Measurements from ENCODE around the gene GRPR. TPM values are rescaled to one million over a fixed set of nuclear protein-coding genes. Genes with fewer than 3 reads are reported as not detected.

GRPR gene
- 0.77 and 0.92 TPM in 2 replicates for total RNA-seq (2014; rRNA removed; shearing (Covaris generic))
- 0.18 and 0.55 TPM in 2 replicates for polyA plus RNA-seq (2015; cell fraction: cytosol; rRNA removed)
- polyA plus RNA-seq (2015; cell fraction: nucleus; rRNA removed): 0.33 and 0.60 TPM in 2 replicates

DNA sequence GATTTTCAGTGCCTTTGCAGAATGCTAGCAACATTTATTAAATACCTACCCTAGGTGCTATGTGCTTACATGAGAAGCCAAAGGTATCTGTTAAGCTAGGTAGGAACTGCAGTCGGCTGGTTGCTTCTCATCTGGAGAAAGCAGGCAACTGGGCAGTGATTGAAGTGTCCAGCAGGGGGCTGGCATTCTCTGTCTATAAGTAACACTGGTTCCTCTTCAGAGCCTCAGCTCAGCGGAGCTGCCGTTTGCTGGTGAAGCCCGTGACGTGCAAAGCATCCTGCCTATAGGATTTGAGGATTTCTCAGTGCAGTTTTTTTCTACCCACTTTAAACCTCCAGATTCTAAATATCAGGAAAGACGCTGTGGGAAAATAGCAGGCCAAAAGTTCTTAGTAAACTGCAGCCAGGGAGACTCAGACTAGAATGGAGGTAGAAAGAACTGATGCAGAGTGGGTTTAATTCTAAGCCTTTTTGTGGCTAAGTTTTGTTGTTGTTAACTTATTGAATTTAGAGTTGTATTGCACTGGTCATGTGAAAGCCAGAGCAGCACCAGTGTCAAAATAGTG is at the start of gene GRPR:
Gene GRPR, plus strand, starts transcription at position 344 of the 565 bp plus-strand sequence. CDS start 389 bp downstream, outside the sequence.
- DNase-seq (ENCODE audit: low read depth, low spot score): peak; percentile 87
- in situ Hi-C loops (cut with HindIII; ENCODE audit: low pct_unique_long_range_greater_than_20kb, low sequenced_read_pairs): no loop called here

DNA sequence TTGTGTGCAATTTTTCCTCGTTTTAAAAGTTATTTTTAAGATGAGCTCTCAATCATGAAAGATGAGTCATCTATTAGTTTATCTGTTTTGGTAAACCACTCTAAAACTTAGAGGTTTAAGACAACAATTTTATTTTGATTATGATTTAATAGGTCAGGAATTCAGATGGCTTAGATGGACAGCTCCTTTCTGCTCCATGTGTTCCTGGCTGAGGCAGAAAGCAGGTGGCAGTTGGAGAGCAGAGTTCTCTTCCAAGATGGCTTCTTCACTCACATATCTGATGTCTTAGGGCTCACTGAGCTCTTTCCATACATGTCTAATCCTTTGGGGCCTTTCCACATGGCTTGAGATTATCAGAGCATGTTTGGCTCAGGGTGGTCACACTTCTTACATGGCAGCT is 48.3 kb upstream of the GRPR start:
- in situ Hi-C loops (cut with HindIII; ENCODE audit: low pct_unique_long_range_greater_than_20kb, low sequenced_read_pairs): no loop called here

DNA sequence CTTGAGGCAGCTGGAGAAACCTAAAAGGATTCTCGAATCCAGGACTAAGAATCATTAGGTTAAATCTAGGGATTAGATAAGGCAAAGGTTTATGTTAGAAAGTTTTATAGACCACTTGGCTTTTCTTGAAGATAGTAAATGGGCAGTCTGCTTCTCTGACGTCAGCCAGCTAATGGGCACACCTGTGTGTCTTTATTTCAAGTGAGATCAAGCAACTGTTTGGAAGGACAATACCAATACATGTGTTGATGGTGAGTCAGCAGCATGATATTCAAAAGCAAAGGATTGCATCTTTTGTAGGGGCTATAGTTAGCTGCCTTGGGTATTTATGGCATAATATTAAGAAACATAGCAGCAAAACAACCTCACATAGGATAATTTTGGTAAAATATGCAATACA is 46.5 kb upstream of the GRPR start:
- in situ Hi-C loops (cut with HindIII; ENCODE audit: low pct_unique_long_range_greater_than_20kb, low sequenced_read_pairs): no loop called here
- DNase-seq (ENCODE audit: low read depth, low spot score): no peak

More for the DNA sequence above, 48.3 kb upstream of the GRPR start:
- no peak for DNase-seq (ENCODE audit: low read depth, low spot score)

DNA sequence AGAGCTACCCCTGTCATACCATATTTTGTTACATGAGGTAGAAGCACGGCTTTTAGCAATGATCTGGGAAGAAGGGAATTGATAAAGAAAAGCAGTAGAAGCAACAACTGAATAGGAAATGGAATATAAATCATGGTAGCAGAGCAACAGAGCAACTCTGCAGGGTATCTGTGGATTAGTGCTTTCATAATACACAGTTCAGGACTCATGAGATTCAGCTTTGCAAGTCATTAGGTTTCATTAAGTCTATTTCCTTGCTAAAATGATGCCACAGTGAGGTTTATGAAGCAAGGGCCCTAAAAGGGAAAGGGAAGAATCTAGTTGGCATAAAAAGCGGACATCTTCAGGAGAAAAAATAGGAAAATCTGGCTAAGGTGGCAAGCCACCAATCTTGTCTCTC is 45.6 kb upstream of the GRPR start:
- in situ Hi-C loops (cut with HindIII; ENCODE audit: low pct_unique_long_range_greater_than_20kb, low sequenced_read_pairs): no loop called here

DNA sequence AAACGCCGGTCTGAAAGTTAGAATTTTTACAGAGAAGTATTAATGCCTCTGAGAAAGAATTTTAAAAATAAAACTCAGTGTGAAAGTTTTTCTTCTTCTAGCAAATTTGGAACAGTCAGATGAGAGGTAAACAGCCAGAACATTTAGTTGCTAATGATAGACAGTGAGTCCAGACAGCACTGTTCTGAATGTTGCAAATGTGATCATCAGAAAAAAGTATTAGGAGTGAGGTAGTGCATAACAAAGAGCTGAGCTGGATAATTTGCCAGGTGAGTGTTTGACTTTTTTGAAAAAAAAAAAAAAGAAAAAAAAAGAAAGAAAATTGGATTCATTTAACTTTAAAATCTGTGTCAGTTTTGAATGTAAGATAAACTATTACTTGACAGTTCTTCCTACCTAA is 42.0 kb upstream of the GRPR start:
- in situ Hi-C loops (cut with HindIII; ENCODE audit: low pct_unique_long_range_greater_than_20kb, low sequenced_read_pairs): no loop called here
- DNase-seq (ENCODE audit: low read depth, low spot score): no peak

More for the DNA sequence above, 45.6 kb upstream of the GRPR start:
- no peak for DNase-seq (ENCODE audit: low read depth, low spot score)

DNA sequence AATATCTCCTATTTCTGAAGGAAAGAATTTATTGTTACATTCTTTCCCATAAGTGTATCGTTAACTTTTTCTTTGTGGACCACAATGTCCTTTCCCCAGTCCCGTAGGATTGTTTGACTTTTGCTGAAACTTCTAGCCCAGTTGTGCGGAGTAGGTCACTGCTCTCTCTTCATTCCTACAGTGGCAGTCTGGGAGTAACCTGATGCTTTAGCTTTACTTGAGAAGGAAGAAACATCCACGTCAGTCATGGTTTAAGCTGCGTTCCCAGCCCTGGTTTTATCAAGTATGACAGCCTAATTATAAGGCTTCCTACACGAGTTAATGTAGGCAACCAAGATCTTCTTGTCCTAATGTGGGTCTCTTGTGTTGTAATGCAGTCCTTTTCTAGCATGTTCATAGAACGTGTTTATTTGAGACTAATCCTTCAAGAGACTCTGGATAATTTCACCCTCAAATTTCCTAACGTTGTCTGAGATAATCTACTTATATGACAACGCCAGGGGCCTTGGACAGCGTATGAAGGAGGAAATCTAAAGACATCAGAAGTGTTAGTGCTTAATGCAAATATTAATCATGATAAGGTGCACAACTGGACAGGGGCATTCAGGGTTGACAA is 40.8 kb upstream of the GRPR start:
- no peak for DNase-seq (ENCODE audit: low read depth, low spot score)
- in situ Hi-C loops (cut with HindIII; ENCODE audit: low pct_unique_long_range_greater_than_20kb, low sequenced_read_pairs): no loop called here

DNA sequence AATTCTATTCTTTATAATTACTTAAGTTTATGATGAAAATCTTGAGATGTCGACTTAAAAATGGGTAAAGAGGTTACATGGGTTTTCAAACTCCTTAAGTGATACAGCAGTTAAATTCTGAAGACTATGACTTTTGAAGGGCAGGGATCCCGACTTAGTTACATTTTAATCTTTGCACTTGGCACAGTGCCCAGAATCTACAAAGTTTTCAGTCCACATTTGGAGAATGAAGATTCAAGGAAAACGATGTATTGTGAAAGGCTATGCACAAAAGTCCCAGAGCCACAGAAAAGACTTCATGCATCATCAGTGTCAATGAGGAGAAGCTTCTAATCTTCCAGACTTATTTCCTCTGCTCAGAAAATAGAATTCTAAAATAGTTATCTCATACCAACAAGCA is 36.3 kb upstream of the GRPR start:
- in situ Hi-C loops (cut with HindIII; ENCODE audit: low pct_unique_long_range_greater_than_20kb, low sequenced_read_pairs): no loop called here
- DNase-seq (ENCODE audit: low read depth, low spot score): no peak

DNA sequence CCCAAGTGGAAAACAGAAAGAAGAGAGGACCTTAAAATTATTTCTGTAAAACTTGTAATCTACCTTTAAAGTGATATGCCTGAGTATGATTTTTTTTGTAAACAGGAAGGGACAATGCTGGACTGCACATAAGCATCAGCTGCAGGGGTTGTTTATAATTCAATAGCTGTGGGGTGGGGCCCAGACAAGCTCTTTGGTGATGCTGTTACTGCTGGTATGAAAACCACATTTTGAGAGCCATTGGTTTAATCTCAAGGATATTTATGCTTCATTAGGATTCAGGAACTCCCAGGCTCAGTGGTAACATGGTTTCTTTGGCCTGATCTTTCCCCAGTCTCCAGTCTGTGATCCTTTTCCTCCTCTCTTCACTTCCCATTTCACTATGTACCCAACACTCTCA is 34.3 kb upstream of the GRPR start:
- no peak for DNase-seq (ENCODE audit: low read depth, low spot score)
- in situ Hi-C loops (cut with HindIII; ENCODE audit: low pct_unique_long_range_greater_than_20kb, low sequenced_read_pairs): no loop called here

DNA sequence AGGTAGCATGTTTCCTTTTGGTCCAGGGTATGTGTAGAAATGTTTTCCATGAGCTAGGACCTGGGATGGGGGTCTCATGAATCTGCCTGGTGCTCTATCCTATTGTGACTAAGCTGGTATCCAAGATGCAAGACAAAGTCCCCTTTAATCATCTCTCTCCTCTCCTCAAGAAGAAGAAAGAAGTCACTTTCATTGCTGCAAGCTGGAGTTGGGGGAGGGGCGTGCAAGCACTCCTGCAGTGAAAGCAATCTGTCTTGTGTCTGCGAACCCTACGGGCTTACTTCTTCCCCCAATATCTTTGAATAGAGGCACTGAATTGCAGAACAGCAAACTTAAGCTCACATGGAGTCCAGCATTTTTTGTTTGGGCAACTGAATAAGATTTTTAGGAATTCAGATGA is 27.2 kb upstream of the GRPR start:
- no peak for DNase-seq (ENCODE audit: low read depth, low spot score)
- in situ Hi-C loops (cut with HindIII; ENCODE audit: low pct_unique_long_range_greater_than_20kb, low sequenced_read_pairs): no loop called here

DNA sequence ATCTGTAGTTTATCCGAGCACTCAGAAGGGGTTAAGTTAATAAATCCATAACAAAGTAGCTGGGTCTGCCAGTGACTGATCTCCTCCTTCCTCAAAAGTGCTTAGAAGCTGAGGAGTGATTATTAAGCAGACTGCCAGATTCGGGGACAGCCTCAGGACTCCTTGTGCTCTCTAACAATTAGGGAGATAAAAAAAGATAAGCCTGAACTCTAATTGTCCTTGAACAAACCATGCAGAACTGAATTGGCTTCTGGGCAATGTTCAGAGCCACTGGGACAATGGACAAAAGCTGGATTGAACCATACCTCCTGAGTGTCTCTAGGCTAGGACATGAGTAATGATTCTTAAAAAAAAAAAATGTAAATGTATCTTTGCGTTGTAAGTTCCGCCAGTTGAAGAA is 22.7 kb upstream of the GRPR start:
- DNase-seq (ENCODE audit: low read depth, low spot score): no peak
- in situ Hi-C loops (cut with HindIII; ENCODE audit: low pct_unique_long_range_greater_than_20kb, low sequenced_read_pairs): no loop called here

DNA sequence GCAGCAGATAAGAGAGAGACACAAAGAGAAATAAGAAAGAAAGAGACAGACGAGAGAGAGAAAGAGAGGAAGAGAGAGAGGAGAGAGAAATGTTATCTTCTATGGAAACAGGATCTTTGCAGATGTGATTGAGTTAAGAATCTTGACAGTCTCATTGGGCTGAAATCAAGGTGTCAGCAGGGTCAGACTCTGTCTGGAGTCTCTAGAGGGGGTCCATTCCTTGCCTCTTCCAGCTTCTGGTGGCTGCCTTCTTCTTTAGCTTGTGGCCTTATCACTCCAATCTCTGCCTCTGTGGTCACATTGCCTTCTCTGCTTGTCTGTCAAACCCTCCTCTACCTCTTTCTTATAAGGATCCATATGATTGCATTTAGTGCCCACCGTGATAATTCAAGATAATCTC is 21.8 kb upstream of the GRPR start:
- DNase-seq (ENCODE audit: low read depth, low spot score): no peak
- in situ Hi-C loops (cut with HindIII; ENCODE audit: low pct_unique_long_range_greater_than_20kb, low sequenced_read_pairs): no loop called here

DNA sequence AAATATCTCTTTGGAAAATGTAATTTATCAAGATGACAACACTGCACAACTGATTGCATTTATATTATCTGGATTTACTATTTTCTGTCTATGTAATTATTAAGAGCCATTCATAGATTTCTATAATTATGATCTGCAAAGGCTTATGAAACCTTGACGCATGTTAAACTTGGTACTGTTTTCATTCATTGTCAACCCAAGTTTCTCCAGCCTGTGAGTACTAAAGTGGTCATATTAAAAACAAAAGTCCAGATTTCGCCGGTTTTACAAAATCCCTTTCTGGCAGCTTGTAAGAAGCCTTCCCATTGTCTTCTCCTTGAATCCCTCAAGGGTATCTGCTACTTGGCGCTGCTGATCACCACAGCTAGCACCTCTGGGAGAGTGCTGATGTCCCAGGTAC is 19.7 kb upstream of the GRPR start:
- in situ Hi-C loops (cut with HindIII; ENCODE audit: low pct_unique_long_range_greater_than_20kb, low sequenced_read_pairs): no loop called here
- no peak for DNase-seq (ENCODE audit: low read depth, low spot score)

DNA sequence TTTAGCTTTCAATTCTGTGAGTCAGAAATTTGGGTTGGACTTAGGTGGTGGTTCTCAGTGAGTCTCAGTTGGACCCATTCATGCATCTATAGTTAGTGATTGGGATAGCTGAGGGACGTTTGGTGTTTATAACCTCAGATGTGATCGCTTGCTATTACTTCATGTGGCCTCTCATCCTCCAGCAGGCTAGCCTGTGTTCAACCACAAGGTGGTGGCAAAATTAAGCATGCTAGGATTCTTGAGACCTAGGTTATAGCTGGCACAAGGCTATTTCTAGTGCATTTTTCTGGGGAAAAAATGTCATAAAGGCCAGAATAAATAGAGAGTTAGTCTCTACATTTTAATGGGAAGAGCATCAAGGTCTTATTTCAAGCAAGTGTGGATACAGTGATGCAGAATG is 10.9 kb upstream of the GRPR start:
- no peak for DNase-seq (ENCODE audit: low read depth, low spot score)
- in situ Hi-C loops (cut with HindIII; ENCODE audit: low pct_unique_long_range_greater_than_20kb, low sequenced_read_pairs): no loop called here

DNA sequence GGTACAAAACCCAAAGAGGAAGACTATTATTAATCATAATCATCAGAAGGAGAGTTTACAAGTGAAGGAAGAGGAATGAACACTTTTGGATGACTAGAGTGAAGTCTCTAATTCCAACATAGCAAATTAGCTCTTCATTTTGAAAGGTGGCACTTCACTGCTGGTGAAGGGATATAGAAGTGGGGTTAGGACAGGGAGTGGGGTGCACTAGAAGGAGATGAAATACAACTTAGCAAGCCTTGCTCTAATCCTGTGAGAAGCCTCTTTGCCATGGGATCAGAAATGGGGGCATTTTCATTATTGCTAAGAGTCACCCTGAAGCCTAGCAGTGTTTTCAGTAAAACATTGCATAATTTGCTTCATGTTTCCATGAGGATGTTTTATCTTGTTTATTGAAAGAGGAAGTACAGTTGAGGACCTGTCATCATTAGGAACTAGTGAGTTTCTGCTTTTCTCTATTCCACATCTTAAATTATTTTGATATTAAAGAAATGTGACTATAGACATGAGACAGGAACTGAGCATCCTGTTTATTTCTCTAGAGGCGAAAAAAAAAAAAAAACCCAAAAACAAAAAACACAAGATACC is 9.3 kb upstream of the GRPR start:
- DNase-seq (ENCODE audit: low read depth, low spot score): no peak
- in situ Hi-C loops (cut with HindIII; ENCODE audit: low pct_unique_long_range_greater_than_20kb, low sequenced_read_pairs): no loop called here

DNA sequence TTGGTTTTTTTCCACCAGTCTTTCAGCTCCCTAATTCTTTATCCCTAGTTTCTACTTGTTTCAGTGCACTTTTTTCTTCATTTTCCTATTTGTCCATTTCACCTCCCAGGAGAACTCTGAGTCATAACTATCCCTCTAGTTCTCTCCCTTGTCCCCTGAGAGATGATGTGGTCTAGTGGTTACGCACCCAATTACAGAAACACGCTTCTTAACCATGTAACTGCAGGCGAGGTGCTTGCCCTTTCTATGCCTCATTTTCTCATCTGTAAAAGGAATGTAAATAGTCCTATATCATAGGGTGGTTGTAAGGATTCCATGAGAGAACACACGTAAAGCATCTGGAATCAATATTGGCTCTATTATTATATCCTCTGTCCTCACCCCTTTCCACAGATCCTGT is 8.8 kb upstream of the GRPR start:
- in situ Hi-C loops (cut with HindIII; ENCODE audit: low pct_unique_long_range_greater_than_20kb, low sequenced_read_pairs): no loop called here
- peak; percentile 2 for DNase-seq (ENCODE audit: low read depth, low spot score)

DNA sequence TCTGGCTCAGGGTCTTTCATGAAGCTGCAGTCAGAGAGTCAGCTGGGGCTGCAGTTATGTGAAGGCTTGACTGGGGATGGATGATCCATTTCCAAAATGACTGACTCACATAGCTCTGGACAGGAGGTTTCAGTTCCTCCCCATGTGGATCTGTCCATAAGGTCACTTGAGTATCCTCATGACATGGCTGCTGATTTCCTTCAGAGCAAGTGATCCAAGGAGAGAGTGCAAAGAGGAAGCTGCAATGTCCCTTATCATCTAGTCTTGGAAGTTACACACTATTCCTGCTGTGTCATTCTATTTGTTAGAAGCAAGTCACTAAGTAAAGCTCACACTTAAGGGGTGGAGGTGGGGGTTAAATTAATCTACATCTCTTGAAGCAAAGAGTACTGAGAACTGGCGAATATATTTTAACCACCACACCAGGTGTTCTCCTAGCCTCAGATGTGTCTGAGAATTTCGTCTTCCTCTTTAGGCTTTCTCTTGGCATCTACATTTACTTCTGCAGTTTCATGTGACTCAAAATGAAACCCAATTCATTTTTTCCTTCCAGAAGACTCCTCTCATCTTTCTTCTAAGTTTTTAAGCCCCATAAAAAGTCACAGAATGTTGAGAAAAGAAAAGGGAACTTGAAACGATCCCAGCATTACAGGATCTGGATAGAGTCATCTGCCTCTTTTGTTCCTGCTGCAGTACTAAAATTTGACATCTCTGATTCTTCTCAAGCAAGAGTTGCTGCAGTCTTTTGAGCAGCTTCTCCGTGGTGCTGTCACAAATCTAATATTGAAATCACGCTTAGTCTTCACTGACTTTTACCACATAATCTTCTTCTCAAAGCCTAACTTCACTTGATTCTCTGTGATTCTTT is 3.8 kb upstream of the GRPR start:
- no peak for DNase-seq (ENCODE audit: low read depth, low spot score)
- in situ Hi-C loops (cut with HindIII; ENCODE audit: low pct_unique_long_range_greater_than_20kb, low sequenced_read_pairs): no loop called here

DNA sequence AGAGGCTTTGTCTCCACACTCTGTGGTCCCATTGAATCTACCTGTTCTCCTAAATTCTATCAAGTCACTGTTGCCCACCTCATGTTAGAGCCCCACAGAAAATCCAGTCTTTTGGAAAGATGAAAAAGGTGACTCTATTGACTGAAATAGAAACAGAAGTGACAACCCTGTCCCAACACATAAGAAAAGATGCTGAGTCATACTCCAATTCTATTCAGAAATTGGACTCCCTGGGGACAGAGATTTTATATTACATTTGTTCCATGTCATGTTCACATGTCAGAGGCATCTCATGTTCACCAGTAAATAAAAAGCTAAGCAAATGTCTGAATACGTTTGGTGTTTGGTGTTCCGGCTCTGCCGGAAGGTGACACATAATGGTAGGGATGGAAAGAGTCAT is 2.9 kb upstream of the GRPR start:
- in situ Hi-C loops (cut with HindIII; ENCODE audit: low pct_unique_long_range_greater_than_20kb, low sequenced_read_pairs): no loop called here
- DNase-seq (ENCODE audit: low read depth, low spot score): no peak

DNA sequence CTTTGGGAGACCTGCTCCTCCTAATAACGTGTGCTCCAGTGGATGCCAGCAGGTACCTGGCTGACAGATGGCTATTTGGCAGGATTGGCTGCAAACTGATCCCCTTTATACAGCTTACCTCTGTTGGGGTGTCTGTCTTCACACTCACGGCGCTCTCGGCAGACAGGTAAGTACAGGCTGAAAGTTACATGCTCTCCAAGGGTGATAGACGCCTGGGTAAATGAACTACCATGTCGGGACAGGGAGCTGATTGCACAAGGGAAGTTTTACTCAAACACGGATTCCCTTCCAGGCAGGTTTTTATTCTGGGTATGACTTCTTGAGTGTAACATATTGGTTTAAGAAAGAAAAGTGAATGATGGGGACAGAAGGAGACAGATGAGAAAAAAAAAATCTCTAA is 836 bp downstream of the GRPR start:
- DNase-seq (ENCODE audit: low read depth, low spot score): no peak
- in situ Hi-C loops (cut with HindIII; ENCODE audit: low pct_unique_long_range_greater_than_20kb, low sequenced_read_pairs): no loop called here

Data from SK-MEL-5 (cell line).